T47D (cell line): Measurements from ENCODE around the gene SLC25A39.
"Not testable (repeated sequence)": the region's sequence is repeated elsewhere in the genome, so short reads cannot be mapped to it uniquely, and the experiment has no call there.

Source experiments
- DNase-seq, 2 experiments: peaks; one replicate each; pipeline versions ENCODE4 v3.0.0 to v3.0.0-alpha.2; 2011 to 2012; ENCODE audit warnings: low read depth in 1 of 2, low spot score in 1 of 2
- JUND ChIP-seq: IDR thresholded peaks from 2 replicates; pipeline ENCODE4 v1.6.1; 2012; ENCODE audit warnings: low read depth
- in situ Hi-C: cut with HindIII; loops from 2 replicates; pipeline ENCODE4 v1.10.0; 2016; ENCODE audit warnings: low sequenced_read_pairs, low pct_unique_long_range_greater_than_20kb

The SLC25A39 gene

DNA sequence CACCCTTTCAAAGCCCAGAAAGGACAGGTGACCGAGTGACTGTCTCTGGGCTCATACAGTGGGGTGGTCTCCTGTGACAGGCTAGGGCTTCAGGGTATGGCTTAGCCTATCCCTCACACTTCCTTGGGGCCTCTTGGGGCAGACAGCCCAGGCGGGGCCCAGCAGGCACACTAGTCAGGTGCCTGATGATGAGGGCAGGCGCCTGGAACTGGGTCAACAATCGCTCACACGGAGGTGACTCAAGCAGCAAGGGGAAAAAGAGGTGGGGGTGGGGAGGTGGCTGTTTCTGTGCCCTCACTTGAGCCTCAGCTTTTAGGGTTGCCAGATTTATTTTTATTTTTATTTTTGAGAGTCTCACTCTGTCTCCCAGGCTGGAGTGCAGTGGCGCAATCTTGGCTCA lies 14.1 kb upstream of the SLC25A39 start:
- DNase-seq = no peak
- in situ Hi-C loops = no loop called here
- TF ChIP-seq JUND = no peak

DNA sequence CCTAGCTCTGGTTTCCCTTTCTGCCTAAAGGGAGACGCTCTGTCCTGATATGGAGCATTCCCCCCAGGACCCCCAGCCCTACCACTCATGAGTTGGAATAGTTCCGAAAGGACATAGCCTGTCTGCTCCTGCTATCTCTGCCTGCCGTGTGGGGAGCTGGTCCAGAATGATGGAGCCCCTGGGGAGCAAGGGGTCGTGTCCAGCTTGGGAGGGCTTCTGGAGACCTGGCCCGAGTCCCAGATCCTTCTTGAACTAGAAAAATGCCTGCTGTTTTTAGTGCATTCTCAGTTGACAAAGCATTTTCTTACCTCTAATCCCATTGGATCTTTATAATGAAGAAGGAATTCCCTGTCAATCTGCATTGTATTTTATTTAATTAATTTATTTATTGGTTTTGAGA lies 11.3 kb upstream of the SLC25A39 start:
- in situ Hi-C loops = no loop called here
- TF ChIP-seq JUND = no peak
- no peak for DNase-seq

DNA sequence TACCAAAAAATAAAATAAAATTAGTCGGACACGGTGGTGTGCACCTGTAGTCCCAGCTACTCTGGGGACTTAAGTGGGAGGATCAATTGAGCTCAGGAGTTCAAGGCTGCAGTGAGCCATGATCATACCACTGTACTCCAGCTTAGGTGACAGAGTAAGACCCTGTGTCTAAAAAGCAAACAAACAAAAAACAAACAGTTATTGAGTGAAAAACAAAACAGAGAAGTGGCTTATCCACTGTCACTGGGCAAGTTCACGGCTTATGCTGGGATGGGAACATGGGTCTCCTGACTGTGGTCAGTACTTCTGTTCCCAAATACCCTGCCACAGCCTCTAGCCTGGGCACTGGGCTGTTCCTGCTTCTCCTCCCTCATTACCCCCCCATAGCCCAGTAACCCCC lies 10.9 kb upstream of the SLC25A39 start:
- DNase-seq = no peak
- no peak for TF ChIP-seq JUND
- in situ Hi-C loops = no loop called here

- TF ChIP-seq JUND = no peak
- DNase-seq = no peak
- in situ Hi-C loops = no loop called here
These were observed 10.1 kb upstream of the SLC25A39 start for GRCh38 chr17:44334727-44335126.

GRCh38 chr17:44334315-44334714 lies 9.7 kb upstream of the SLC25A39 start:
- no peak for DNase-seq
- in situ Hi-C loops = no loop called here
- no peak for TF ChIP-seq JUND

GRCh38 chr17:44333371-44333770 lies 8.7 kb upstream of the SLC25A39 start:
- DNase-seq = no peak
- in situ Hi-C loops = no loop called here
- no peak for TF ChIP-seq JUND

GRCh38 chr17:44331249-44331760 lies 6.7 kb upstream of the SLC25A39 start:
- in situ Hi-C loops = no loop called here
- no peak for TF ChIP-seq JUND
- DNase-seq = peak; percentile 65 to 90

DNA sequence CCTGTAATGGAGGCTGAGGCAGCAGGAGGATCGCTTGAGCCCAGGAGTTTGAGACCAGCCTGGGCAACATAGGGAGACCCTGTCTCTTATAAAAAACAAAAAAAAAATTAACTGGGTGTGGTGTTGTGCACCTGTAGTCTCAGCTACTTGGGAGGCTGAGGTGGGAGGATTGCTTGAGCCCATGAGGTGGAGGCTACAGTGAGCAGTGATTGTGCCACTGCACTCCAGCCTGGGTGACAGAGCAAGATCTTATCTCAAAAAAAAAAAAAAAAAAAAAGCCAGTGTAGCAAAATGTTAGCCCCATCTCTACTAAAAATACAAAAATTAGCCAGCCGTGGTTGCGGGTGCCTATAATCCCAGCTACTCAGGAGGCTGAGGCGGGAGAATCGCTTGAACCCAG lies 5.6 kb upstream of the SLC25A39 start:
- in situ Hi-C loops, DNase-seq: not testable (repeated sequence)

GRCh38 chr17:44329516-44329915 lies 4.9 kb upstream of the SLC25A39 start:
- in situ Hi-C loops, DNase-seq: not testable (repeated sequence)

DNA sequence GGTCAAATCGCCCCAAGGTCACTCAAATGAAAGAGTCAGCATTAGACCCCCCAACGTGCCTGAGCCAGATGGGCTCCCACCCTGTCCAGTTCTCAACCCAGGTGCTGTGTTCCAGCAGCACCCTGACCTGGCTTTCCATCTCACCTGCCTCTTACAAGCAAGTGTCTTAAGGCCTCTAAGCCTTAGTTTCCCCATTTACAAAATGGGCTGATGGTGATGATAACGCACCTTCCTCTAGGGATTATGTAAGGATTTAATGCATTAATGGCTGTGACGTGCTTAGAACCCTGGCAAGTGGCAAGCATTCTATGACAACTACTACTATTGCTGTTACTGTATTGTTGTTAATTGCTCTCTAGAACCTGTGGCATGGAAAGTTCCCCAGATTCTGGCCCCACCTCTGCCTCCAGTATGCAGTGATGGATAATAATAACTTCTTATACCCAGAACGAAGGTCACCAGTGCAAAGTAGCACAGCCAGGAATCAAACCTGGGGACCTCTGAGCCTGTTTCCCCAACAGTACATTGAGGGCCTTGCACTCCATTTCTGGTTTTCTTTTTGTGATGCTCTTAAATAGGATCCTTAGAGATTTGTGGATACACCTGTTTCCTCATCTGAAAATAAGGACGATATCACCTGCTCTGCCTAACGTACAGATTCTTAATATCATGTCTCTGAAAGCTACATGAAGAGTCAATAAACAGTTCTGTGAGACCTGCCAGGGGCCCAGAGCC lies 3.3 kb upstream of the SLC25A39 start:
- in situ Hi-C loops = no loop called here

DNA sequence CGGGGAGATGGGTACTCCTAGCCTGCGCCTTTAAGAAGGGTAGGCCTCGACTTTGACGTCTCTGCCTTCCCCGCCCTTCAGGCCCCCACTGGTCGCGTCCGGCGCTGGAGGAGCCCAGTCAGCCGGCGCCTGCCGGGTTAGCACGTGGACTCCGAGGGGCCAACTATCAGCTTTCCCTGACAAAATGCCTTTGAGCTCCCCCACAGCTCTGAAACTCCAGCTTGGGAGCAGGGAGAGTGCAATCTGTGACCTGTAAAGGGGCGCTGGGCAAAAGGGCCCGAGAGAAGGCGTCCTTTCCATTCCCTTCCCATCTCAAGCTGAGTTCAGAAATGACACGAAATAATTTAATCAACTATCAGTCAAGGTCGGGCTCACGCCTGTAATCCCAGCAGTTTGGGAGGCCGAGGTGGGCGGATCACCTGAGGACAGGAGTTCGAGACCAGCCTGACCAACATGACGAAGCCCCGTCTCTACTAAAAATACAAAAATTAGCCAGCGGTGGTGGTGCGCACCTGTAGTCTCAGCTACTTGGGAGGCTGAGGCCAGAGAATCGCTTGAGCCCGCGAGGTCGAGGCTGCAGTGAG lies 2.3 kb upstream of the SLC25A39 start:
- peak; percentile 94 to 99 for DNase-seq
- no peak for TF ChIP-seq JUND
- in situ Hi-C loops = no loop called here

More for the DNA sequence above, 3.3 kb upstream of the SLC25A39 start:
- DNase-seq = no peak
- no peak for TF ChIP-seq JUND

DNA sequence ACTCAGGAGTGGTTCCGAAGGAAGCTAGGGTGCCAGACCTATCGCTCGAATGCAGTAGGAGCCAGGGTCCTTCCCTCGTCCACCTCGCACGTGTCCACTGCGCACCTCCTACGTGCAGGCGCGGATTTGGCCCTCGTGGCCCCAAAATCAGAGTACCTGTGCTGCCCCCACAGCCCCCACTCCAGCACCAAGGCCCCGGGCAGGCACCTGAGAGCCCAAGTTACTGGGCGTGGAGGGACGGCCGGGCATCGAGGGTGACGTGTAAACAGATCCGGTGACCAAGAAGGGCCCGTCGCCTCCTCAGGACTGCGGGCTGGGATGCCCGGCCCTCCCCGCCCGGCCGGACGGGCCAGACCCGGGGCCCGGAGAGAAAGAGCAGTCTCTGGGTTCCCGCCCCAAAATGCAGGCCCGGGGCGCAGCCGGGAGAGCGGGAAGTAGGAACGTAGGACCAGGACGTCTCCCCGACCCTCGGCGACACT lies 492 bp downstream of the SLC25A39 start:
- DNase-seq = peak in 1 of 2 experiments; percentile 52
- TF ChIP-seq JUND = no peak
- in situ Hi-C loops = no loop called here

DNA sequence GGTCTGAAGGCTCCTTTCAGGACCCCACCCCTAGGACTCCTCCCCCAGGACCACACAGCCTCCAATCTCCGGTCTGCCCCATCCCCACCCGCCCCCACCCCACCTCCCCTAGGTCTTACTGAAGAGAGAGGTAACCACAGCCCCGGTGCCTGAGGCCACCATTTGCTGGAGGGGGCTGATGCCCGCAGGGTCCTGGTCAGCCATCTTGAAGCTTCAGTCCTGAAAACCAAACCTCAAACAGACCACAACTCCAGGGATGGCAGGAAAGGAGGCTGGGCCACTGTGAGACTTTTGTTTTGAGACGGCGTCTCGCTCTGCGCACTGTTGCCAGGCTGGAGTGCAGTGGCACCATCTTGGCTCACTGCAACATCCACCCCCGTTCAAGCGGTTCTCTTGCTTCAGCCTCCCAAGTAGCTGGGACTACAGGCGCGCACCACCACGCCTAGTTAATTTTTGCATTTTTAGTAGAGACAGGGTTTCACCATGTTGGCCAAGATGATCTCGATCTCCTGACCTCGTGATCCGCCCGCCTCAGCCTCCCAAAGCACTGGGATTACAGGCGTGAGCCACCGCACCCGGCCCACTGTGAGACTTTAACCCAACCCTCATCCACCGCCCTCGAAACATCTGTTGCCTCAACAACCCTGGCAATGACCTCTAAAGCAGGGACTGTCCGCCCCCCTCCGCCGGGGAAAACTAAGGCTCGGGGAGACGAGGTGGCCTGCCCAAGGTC lies 1.1 kb downstream of the SLC25A39 start:
- no peak for DNase-seq
- in situ Hi-C loops = no loop called here
- TF ChIP-seq JUND = no peak
